Fibroblast of pulmonary artery (primary cell): ENCODE measurements around the gene DESI1.
"Not testable (repeated sequence)": the region's sequence is repeated elsewhere in the genome, so short reads cannot be mapped to it uniquely, and the experiment has no call there.

ENCODE experiments used
- DNase-seq: peaks from one replicate; pipeline ENCODE4 v3.0.0-alpha.2; 2010; ENCODE audit warnings: low read depth
- H3K4me3 ChIP-seq: replicated peaks from 2 replicates; pipeline ENCODE4 v1.5.1; 2011; ENCODE audit warnings: low read depth, mild to moderate bottlenecking, control low read depth, low read length, moderate library complexity
- TF ChIP-seq, protein P1 (sequence below): IDR thresholded peaks from 2 replicates; pipeline ENCODE4 v1.5.1; 2011; ENCODE audit warnings: mild to moderate bottlenecking, control low read depth, low read length, inconsistent platforms; ENCODE audit errors: missing control alignments

Gene DESI1

DNA sequence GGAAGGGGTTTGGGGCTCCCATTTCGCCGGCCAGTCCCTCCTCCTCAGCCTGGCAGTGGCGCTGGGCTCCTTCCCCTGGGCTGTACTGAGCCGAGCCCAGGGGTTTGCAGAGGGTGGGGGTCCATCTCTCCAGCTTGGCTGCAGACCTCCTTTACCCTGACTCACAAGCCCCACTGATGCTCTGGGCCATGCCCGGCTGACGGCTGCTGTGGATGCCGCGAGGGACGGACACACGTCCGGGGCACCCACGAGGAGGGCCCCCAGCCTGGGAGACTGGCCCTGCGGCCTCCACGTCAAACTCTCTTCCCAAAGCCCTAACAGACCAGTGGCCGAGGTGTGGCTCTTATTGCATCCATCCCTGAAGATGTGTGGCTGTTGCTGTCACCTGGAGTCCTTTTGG is 45.3 kb downstream of the DESI1 start:
- TF ChIP-seq, protein P1, sequence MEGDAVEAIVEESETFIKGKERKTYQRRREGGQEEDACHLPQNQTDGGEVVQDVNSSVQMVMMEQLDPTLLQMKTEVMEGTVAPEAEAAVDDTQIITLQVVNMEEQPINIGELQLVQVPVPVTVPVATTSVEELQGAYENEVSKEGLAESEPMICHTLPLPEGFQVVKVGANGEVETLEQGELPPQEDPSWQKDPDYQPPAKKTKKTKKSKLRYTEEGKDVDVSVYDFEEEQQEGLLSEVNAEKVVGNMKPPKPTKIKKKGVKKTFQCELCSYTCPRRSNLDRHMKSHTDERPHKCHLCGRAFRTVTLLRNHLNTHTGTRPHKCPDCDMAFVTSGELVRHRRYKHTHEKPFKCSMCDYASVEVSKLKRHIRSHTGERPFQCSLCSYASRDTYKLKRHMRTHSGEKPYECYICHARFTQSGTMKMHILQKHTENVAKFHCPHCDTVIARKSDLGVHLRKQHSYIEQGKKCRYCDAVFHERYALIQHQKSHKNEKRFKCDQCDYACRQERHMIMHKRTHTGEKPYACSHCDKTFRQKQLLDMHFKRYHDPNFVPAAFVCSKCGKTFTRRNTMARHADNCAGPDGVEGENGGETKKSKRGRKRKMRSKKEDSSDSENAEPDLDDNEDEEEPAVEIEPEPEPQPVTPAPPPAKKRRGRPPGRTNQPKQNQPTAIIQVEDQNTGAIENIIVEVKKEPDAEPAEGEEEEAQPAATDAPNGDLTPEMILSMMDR, result no peak
- DNase-seq, result no peak
- H3K4me3 ChIP-seq, result no peak overlapping the region

DNA sequence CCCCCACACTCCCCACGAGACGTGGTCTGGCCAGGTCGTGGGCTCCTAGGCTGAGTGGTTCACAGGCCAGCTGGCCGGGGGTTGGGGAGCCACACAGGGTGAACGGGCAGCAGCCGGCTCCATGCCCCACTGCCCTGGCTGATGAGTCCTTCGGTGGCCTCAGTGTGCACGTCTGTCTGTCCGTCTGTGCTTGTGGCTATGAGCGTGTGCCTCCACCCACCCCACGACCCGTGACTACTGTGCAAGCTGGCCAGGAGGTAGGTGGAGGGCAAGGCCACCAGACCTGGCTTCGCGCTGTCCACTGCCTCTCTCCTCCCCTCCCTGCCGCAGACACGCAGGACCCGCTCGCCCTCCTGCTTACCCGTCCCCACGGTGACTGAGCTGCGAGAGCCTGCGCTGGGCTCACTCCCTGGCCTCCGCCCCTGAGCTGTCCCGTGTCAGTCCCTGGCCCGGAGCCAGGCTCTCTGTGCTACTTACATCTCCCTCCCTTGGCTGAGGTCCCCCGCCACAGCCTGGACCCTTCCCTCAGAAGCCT is 45.9 kb downstream of the DESI1 start:
- TF ChIP-seq, protein P1, result no peak
- H3K4me3 ChIP-seq, result no peak overlapping the region

DNA sequence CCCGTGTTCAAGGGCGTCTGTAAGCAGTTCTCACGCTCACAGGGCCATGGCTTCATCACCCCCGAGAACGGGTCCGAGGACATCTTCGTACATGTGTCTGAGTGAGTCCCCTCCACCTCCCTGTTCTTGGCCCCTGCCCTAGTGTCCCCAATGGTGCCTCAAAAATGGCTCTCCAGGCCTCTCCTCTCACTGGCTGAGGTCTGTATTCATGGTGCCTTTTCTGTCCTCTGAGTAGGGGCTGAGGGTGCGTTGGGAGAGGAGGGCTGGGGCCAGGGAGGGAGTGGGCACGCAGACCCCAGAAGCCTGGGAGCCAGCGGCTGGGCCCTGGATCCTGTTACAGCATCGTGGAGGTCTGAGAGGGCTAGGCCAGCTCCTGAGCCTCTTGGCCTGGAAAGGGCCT is 47.2 kb downstream of the DESI1 start:
- no peak for DNase-seq
- TF ChIP-seq, protein P1, result no peak
- H3K4me3 ChIP-seq, result no peak overlapping the region

More for the DNA sequence above, 45.9 kb downstream of the DESI1 start:
- DNase-seq, result no peak

DNA sequence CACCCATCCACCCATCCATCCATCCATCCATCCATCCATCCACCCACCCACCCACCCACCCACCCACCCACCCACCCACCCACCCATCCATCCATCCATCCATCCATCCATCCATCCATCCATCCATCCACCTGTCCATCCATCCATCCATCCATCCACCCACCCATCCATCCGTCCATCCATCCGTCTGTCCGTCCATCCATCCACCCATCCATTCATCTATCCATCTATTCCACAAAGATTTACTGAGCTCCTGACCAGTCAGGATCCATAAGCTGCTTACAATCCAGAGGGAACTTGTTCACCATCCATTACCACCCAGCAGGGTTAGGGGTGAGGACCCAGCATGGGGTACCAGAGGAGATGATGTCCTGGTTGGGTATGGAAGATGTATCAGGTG is 48.5 kb downstream of the DESI1 start:
- DNase-seq, H3K4me3 ChIP-seq: not testable (repeated sequence)

DNA sequence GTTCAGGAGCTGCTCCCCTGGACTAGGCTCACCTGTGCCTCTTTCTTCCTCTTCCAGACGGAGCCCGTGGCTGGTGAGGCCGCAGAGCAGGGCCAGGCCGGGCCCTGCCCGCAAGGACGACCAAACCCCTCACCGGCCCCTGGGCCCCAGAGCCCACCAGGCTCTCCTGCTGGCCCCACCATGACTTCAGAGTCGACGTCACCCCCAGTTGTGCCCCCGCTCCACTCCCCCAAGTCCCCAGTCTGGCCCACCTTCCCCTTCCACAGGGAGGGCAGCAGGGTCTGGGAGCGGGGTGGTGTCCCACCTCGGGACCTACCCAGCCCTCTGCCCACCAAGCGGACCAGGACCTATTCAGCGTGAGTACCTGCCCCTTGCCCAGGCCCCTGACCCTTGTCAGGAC is 49.1 kb downstream of the DESI1 start:
- H3K4me3 ChIP-seq, result no peak overlapping the region
- DNase-seq, result no peak
- TF ChIP-seq, protein P1, result no peak

DNA sequence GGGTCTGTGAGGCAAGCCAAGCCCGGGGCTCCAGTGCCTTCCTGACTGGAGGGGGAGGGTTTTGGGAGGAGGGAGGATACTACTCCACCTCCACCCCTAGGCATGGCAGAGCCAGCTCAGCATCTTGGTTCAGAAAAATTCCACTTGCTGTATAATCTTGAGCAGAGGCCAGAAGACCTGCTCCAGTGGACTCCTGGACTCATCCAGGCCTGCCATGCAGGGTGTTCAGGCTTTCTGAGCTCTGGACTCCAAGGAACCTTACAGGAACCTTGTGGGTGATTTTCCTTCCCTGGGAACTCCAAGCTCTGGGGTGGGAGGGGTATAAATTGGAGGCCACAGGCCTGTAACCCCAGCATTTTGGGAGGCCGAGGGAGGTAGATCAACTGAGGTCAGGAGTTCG is 50.6 kb downstream of the DESI1 start:
- no peak for DNase-seq
- H3K4me3 ChIP-seq, result no peak overlapping the region
- TF ChIP-seq, protein P1, result no peak

DNA sequence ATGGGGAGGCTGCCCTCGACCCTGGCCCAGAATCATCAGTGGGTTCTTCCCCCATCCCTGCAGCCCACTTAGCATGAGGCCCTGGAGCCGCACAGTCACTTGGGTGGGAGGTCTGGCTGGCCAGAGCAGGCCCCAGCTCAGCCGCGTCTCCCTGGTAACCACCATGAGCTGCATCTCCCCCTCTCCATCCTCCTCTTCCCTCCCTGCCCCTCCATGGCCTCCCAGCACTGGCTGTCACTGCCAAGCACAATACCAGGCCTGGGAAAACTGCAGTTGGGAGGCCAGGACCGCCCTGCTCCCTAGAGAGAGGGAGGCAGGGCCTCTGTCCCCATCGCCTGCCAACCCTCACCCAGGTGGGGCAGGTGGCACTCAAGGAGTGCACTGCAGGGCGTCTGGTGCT is 52.0 kb downstream of the DESI1 start:
- no peak for DNase-seq
- H3K4me3 ChIP-seq, result no peak overlapping the region
- TF ChIP-seq, protein P1, result no peak

DNA sequence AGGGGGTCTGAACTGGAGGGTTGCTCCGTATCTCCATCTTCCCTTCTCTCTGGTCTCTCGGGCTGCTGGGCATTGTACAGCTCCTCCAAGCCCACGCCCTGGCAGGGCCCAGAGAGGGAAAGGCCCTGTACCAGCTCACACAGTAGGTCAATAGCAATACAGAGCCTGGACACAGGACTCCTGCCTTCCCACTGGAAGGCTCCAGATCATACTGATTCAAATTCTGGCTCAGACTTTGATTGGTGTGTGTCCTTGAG is 53.4 kb downstream of the DESI1 start:
- TF ChIP-seq, protein P1, result no peak
- no peak for DNase-seq
- H3K4me3 ChIP-seq, result no peak overlapping the region
